Effector CD8-positive, alpha-beta T cell (primary cell): ENCODE results near the gene IL20RB.

ENCODE experiments used
- DNase-seq: peaks from one replicate; lab custom pipeline; 2025; lab: John Stamatoyannopoulos, UW

The IL20RB gene

GRCh38 chr3:137035631-137036030 is 77.8 kb downstream of the IL20RB start:
- DNase-seq: no peak

DNA sequence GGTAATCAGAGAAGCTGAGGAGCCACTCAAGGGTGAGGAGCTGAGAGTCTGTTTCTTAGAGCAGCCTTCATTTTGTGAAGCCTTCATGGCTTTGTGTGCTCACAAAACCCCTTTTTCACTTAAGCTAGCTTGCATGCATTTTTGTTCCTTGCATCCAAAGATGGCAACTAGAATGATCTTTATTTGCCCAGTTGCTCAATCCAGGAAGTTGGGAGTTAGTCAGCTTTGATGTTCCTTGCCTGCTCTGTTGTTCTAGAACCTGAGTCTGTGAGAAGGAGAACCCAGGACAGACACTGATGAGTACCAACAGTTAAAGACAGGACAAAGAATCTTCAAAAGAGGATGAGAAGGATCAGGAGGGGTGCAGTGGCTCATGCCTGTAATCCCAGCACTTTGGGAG is 81.8 kb downstream of the IL20RB start:
- DNase-seq: no peak

GRCh38 chr3:137041251-137041650 is 83.5 kb downstream of the IL20RB start:
- no peak for DNase-seq

DNA sequence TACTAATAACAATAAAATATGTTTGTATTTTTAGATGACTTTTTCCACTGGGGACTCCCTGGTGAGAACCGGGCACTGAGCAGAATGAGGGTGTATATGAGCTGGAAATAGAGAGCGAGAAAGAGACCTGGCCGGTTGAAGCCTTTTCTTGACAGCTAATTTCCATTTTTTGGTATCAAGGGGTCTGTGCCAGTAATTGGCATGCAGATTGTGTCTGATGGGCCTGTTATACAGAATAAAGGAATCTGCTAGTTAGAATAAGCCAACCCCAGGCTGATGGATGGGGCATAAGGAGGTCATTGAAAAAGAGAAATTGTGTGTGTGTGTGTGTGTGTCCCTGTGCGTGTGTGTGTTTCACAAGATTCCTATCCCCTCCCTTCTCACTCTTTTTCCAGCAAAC is 83.9 kb downstream of the IL20RB start:
- no peak for DNase-seq

GRCh38 chr3:137046747-137047146 is 89.0 kb downstream of the IL20RB start:
- no peak for DNase-seq

DNA sequence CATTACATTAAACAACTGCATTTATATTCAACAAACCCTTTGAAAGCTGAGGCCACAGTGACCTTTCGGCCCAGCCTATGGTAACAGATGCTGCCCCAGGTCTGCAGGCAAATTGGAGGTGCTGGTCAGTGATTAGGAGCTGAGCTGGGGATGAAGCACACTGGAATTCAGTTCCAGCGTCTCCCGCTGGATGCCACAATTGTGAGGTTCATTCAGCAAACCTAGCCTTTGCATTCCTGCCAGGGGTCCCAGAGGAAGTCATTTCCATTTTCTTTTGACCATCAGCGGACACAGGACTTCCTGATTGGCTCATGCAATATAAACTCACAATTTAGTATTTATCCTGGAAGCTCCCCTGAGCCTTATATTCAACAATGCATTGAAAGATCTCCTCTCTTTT is 89.5 kb downstream of the IL20RB start:
- no peak for DNase-seq

DNA sequence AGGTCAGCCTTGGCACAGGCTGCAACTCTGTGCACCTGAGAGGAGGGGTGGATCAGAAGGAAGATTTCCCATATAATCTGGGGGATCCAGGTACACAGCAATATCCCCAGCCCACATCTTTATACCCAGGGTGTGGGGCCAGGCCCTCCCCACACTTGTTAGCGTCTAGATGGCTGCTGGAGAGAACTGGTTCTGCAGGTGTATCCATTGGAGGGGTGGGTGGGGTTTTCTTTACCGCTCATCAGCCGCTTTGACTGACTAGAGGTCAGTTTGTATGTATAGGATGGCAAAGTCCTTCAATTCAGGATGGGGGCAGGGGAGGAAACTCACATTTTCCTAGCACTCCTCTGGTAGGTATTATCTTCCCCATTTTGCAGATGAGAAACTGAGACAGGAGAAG is 92.5 kb downstream of the IL20RB start:
- no peak for DNase-seq

DNA sequence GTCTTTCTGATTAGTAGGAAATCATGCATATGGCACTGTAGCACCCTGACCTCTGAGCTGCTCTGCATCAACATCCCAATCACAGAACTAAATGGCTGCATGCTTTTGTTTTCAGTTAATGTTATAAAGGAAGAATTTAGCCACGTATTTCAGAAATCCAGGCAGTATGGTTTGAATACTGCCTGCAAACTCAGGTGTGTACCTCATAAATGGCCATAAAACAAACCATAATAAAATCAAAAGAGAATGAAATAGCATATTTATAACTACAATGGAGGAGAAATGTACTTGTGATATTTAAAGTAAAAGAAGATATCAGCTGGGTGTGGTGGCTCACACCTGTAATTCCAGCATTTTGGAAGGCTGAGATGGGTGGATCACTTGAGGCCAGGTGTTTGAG is 94.5 kb downstream of the IL20RB start:
- no peak for DNase-seq
